Ovary (tissue), 3 donors: ENCODE measurements around the gene VTA1.

Experiments used
- CTCF ChIP-seq, 3 donors: fragments of 450-650 bp in 2 of 3; fragments of 200-600 bp in 1 of 3; IDR thresholded peaks; one replicate each; pipeline versions ENCODE4 v1.5.1 to v1.8.0; 2016 to 2022; ENCODE audit warnings: antibody characterized with exemption in 3 of 3, mild to moderate bottlenecking in 1 of 3
- EP300 ChIP-seq: sonication (generic); formaldehyde crosslinking; IDR thresholded peaks from one replicate; pipeline ENCODE4 v1.6.1; 2017; ENCODE audit warnings: antibody characterized with exemption
- donor health status: DM: no; HTN: no; CAD: no.

DNA sequence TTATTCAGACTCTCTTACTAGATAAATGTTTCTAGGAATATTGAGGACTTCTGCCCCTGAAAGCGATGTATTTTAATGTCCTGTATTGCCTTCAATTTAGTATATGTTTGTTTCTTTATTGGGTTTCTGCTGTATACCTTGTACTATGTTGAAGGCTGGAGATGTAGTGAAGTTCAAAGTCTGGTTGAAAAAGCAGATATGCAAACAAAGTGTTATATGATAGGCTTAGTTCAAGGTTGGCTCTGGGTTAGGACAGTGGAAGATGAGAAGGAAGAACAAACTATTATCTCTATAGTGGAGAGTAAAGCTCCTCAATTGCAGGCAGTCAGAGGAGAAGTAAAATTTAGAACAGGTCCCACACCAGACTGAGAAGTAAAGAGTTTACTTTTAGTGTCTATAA, 118.4 kb downstream of the VTA1 start:
- no peak for TF ChIP-seq CTCF (IDR thresholded peaks at IDR 0.05)
- TF ChIP-seq EP300: no peak
